ENCODE measurements around the gene ATXN7L3.

DNA sequence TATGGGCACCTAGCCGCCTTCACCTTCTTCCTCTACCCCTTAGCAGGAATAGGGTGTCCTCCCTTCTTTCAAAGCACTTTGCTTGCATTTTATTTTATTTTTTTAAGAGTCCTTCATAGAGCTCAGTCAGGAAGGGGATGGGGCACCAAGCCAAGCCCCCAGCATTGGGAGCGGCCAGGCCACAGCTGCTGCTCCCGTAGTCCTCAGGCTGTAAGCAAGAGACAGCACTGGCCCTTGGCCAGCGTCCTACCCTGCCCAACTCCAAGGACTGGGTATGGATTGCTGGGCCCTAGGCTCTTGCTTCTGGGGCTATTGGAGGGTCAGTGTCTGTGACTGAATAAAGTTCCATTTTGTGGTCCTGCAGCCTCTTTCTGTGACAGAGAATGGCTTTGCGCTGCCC, 8.3 kb downstream of the ATXN7L3 start:
- TF ChIP-seq, protein P1, sequence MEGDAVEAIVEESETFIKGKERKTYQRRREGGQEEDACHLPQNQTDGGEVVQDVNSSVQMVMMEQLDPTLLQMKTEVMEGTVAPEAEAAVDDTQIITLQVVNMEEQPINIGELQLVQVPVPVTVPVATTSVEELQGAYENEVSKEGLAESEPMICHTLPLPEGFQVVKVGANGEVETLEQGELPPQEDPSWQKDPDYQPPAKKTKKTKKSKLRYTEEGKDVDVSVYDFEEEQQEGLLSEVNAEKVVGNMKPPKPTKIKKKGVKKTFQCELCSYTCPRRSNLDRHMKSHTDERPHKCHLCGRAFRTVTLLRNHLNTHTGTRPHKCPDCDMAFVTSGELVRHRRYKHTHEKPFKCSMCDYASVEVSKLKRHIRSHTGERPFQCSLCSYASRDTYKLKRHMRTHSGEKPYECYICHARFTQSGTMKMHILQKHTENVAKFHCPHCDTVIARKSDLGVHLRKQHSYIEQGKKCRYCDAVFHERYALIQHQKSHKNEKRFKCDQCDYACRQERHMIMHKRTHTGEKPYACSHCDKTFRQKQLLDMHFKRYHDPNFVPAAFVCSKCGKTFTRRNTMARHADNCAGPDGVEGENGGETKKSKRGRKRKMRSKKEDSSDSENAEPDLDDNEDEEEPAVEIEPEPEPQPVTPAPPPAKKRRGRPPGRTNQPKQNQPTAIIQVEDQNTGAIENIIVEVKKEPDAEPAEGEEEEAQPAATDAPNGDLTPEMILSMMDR (IDR thresholded peaks at IDR 0.05): no peak
- TF ChIP-seq POLR2A (IDR thresholded peaks at IDR 0.05): no peak

All from prostate gland (tissue), 2 donors.